Measurements from ENCODE around the gene IAPP.

DNA sequence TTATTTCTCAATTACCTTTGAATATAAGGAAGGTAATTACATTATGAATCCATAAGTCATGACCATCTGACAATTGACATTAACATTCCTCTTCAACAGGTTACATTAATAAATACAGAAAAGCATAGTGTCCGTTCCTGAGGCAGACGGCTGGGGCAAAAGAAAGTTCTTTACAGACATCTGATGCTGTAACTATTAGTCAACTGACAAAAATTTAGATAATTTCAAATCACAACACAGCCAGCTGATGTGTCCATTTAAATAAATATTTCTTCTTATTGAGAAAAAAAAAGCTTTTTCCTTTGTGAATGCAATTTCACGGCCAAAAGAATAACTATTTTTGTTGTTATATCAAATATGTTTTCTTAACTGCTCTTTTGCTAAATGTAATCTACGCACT is 55.5 kb downstream of the IAPP start:
- no peak for TF ChIP-seq POLR2A (IDR thresholded peaks at IDR 0.05; ENCODE audit: low read length)
- no peak for TF ChIP-seq GATA1 (IDR thresholded peaks at IDR 0.05; ENCODE audit: low read depth, low read length)
